ENCODE data around the gene KRTAP10-6.
"Not testable (repeated sequence)": the region's sequence is repeated elsewhere in the genome, so short reads cannot be mapped to it uniquely, and the experiment has no call there.

KRTAP10-6 gene, protein sequence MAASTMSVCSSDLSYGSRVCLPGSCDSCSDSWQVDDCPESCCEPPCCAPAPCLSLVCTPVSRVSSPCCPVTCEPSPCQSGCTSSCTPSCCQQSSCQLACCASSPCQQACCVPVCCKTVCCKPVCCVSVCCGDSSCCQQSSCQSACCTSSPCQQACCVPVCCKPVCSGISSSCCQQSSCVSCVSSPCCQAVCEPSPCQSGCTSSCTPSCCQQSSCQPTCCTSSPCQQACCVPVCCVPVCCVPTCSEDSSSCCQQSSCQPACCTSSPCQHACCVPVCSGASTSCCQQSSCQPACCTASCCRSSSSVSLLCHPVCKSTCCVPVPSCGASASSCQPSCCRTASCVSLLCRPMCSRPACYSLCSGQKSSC

DNA sequence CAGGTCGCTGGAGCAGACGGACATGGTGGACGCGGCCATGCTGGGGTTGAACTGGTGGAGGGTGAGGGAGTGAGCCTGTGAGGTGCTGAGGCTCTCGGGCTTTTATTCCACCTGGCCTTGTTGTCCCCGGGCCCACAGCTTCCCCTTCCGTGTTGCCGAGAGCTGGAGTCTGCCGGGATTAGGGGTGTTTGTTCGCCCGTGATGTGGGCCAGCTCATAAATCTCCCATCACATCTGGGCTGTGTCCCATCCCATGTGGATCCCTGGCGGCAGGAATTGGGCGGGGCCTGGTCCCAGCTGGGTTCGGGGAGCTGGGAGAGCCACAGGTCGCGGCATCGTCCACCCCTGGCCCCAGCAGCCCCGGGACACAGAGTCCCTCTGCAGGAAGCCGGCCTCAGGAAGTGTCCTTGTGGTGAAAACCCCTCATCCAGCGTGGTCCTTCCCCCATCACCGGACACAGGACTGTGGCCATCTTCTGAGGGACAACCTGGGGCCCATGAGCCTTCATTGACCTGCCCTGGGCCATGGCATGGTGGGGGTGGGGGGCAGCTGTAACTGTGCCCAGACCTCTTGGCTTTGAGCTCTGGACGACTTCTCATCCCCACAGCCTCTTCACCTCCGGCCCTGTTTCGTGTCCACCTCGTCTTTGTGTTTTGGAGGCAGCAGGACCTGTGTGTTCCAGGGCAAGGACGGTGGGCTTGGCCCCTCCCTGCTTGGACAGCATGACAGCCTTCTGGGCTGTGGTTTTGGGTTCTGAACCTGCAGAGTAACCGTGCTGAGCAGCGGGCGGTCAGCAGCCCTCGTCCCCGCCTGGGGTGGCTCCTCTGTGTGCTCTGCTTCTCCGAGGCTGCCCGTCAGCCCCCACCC, at the start of gene KRTAP10-6:
Gene KRTAP10-6, minus strand, starts transcription at position 60 of the 866 bp plus-strand sequence. Its CDS starts 21 bp downstream, at position 39.
- no peak for FAIRE-seq

DNA sequence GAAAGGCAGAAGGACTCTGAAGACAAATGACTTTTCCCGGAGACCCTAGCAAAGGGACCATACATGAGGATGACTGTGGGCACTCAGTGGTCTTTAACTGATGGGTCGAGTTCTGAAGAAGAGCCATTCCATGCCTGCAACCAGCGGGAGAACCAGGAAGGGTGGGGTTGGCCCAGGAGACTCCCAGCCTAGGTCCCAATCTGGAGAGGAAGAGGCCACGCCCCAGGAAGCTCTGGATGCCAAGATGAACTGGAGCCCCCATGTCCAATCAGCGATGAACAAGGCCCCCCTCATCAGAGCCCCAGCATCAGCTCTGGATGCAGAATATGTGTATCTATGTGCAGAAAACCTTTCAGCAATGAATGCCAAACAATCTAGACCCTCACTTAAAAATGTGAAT, 48.5 kb upstream of the KRTAP10-6 start:
- FAIRE-seq: no peak

DNA sequence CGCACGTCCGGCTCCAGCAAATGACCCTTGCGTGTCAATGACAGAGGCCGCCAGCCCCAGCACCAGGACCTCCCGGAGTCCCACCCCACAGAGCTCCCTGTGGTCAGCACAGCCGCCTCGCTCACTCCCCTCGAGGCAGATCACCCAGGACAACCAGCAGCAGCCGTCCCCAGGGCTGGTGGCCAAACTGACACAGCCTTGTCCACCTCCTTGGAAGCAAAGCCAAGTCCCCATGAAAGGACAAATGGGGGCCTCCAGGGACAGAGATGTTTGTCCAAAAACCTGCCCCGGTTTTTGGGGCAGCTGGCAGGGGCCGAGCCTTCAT, 47.0 kb upstream of the KRTAP10-6 start:
- FAIRE-seq: no peak

DNA sequence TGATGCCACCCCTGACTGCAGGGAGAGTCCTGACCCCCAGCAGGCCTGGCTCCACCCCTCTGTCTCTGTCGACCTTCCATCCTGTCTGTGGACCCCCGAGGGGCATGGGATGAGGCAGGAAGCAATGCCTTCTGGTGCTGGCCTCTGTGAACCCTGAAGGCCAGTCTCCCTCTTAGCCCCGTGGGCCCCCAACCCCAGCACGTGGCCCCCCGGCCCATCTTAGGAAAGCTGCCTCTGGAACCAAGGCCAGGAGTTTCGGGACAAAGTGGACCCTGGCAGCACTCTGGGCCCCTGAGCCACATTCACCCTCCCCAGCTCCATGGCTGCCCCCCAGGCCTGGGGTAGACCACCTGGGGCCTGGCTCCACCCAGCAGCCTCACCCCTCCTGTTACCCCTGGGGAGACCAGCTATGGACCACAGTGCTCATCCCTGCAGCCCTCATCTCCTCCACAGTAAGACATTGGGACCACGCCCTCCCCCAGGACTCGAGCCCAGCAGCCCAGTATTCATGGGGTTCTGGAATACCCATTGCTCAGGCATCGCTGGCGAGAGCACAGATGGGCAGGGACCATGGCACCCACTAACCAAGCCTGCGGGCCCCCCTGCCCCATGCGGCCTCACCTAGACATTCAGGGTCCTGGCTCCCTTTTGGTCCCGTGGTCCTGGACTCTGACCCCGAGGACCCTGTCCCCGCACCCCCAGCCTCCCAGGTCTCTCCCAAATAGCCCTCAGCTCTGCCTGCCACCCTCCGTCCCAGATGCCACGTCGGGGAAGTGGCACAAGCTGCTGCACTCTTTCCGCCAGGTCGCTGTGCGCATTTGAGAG, 46.4 kb upstream of the KRTAP10-6 start:
- not testable (repeated sequence) for FAIRE-seq

DNA sequence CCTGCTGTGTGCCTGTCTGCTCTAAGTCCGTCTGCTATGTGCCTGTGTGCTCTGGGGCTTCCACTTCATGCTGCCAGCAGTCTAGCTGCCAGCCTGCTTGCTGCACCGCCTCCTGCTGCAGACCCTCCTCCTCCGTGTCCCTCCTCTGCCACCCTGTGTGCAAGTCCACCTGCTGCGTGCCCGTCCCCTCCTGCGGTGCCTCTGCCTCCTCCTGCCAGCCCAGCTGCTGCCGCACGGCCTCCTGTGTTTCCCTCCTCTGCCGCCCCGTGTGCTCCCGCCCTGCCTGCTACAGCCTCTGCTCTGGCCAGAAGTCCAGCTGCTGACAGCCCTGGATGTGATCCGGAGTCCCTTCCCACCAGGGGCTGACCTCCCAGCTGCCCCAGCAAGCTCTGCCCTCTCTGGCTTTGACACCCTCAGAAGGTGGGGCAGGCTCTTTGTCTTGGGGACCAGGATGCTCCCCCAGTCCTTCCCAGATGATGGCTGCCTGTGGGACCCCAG, 45.6 kb upstream of the KRTAP10-6 start:
- not testable (repeated sequence) for FAIRE-seq

DNA sequence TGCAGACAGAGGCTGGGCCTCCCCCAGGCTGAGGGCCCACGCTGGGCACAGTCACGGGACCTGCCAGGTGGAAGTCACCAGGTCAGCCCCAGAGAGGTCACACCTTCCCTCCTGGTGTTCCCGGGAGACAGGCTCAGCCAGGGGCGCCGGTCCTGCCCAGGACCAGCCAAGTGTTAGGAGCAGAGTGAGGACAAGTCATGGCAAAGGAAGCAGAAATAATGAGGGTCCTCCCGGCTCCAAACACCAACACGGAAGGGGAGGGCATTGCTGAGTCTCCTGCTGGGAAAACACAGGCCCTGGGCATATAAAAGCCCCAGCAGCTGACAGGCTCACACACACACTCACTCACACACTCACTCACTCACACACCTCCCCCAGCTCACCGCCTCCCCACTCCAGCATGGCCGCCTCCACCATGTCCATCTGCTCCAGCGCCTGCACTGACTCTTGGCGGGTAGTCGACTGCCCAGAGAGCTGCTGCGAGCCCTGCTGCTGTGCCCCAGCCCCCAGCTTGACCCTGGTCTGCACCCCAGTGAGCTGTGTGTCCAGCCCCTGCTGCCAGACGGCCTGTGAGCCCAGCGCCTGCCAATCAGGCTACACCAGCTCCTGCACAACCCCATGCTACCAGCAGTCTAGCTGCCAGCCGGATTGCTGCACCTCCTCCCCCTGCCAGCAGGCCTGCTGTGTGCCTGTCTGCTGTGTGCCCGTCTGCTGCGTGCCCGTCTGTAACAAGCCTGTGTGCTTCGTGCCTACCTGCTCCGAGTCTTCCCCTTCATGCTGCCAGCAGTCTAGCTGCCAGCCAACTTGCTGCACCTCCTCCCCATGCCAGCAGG, 44.9 kb upstream of the KRTAP10-6 start, which contains the start of gene KRTAP10-10:
Gene KRTAP10-10, plus strand, starts transcription at position 339 of the 833 bp plus-strand sequence. Its CDS starts 62 bp downstream, at position 401.
- FAIRE-seq: no peak

DNA sequence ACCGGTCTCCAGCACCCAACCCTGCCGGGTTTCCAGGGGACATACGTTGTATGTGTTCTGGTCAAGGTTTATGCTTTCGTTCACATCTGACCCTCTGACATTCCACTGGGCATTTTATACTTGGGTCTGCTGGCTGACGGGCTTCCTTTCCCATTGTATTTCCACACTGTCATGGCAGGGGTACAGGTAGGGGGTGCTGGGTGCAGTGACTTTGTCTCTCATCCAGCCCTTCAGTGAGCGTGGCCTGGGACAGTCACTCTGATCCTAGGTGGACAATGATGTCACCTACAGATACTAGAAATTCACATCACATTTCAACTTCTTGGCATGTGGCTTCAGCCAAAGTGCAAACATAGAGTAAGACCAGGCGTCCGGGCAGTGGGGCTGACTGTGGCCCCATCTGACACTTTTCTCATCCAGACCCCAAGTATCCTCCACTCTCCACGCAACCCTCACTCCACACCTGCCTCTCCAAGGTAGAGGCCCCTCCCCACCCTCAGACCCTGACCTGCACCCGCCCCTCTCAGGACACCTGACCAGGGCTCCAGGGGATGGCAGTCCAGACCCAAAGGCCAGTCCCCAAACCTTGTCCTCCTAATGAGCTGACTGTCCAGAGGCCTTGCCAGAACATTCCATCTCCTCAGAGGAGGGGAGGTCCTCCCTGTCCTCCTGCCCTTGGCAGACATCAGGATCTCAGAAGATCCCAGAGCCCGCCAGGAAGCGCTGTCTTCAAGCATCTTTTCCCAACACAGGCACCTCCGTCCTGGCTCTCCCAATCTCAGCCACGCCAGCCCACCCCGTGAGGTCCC, 44.1 kb upstream of the KRTAP10-6 start:
- no peak for FAIRE-seq

DNA sequence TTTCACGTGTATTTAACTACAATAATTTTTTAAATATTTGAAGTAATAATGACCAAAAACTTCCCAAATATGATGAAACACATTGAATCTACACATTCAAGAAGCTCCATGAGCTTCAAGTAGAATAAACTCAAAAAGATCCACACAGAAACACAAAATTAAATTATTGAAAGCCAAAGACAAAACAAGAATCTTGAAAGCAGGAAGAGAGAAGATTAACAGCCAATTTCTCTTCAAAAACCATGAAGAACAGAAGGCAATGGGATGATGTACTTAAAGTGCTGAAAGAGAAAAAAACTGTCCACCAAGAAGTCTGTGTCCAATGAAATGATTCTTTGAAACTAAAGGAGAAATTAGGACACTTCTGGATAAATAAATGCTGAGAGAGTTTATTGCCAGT, 39.8 kb upstream of the KRTAP10-6 start:
- no peak for FAIRE-seq

DNA sequence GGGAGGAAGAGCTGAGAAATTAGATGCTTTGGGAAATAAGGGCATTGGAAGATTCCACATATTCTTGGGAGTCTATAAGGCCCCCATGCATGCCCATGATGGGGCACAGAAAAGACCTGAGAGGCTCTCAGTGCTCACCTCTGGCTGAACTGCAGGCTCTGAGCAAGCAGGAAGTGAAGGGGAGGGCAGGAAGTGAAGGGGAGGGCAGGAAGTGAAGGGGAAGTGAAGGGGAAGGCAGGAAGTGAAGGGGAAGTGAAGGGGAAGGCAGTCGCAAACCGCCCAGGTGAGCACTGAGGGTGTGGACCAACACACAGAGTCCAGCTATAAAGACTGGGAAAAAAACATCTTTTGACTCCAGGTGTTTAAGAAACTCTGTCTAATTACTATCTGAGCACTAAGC, 38.1 kb upstream of the KRTAP10-6 start:
- FAIRE-seq: no peak

DNA sequence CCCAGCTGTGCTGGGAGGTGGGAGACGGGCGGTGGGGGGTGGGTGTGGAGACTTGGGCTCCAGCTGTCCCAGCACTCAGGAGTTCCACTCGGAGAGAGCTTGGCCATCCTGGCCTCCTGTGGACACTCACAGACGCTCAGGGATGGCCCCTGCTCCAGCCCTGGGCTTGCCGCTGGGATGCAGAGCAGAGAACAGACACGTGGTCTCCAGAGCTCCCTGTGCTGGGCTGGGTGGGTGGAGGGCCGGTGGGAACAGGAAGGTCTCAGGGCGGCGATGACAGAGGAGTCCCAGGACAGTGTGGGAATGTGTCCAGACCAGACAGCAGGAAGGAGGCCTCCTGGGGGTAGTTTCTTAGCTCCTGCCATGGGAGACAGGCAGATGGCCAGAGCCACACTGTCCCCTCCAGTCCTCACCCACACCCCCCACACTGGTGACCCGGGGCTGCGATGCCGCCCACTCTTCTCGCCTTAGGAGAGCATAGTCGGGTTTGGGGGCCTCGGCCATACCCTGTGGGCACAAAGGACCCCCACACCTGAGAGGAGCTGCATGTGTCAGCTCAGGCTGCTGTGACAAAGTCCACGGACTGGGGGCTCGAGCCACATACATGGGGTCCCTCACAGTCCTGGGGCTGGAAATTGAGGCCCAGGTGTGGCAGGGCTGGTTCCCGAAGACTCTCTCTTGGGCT, 36.5 kb upstream of the KRTAP10-6 start:
- no peak for FAIRE-seq

DNA sequence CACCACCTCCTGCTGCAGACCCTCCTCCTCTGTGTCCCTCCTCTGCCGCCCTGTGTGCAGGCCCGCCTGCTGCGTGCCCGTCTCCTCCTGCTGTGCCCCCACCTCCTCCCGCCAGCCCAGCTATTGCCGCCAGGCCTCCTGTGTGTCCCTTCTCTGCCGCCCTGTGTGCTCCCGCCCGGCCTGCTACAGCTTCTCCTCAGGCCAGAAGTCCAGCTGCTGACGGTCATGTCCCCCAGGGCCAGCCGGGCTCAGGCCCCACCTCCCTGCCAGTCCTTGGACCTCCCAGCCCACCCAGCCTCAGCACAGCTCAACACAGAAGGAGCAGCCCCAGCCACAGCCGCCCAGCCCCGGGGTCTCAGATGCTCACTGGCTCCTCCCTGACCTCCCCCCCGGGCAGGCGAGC, 35.5 kb upstream of the KRTAP10-6 start:
- not testable (repeated sequence) for FAIRE-seq

DNA sequence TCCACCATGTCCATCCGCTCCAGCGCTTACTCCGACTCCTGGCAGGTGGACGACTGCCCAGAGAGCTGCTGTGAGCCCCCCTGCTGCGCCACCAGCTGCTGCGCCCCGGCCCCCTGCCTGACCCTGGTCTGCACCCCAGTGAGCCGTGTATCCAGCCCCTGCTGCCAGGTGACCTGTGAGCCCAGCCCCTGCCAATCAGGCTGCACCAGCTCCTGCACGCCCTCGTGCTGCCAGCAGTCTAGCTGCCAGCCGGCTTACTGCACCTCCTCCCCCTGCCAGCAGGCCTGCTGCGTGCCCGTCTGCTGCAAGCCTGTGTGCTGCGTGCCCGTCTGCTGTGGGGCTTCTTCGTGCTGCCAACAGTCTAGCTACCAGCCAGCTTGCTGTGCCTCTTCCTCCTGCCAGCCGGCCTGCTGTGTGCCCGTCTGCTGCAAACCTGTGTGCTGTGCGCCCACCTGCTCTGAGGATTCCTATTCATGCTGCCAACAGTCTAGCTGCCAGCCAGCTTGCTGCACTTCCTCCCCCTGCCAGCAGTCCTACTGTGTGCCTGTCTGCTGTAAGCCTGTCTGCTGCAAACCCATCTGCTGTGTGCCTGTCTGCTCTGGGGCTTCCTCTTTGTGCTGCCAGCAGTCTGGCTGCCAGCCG, 35.0 kb upstream of the KRTAP10-6 start:
- FAIRE-seq: not testable (repeated sequence)

DNA sequence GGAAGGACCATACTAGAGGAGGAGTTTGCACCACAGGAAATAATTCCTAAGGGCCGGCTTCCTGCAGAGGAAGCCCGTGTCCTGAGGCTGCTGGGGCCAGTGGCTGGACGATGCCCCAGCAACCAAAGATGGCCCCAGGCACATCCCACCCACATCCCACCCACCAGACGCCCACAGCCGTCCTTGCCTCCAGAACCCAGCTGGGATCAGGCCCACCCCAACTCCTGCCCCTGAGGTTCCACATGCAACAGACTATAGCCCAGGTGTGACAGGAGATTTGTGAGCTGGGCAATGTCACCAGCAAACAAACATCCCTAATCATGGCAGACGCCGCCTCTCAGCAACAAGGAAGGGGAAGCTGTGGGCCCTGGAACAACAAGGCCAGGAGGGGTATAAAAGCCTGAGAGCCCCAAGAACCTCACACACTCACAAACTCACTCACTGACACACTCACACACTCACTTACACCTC, 34.4 kb upstream of the KRTAP10-6 start, which contains the start of gene KRTAP10-9:
Gene KRTAP10-9, plus strand, starts transcription at position 421 of the 471 bp plus-strand sequence. CDS start 79 bp downstream, outside the sequence.
- FAIRE-seq: no peak

DNA sequence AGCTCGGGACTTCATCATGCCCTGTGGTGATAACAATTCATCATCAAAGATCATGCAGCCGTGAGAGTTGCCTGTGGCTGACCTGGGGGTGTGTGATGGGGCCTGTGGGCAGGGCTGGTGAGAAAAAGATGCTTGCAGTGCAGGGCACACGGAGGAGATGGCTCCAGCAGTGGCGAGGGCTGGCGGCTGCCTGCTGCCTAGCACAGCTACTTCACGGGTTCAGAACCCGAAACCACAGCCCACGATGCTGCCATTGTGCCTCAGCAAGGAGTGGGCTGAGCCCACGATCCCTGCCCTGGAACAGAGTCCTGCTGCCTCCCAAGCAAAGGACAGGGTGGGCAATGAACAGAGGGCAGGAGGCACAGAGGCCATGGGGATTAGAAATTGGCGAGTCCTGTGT, 34.0 kb upstream of the KRTAP10-6 start:
- FAIRE-seq: no peak

DNA sequence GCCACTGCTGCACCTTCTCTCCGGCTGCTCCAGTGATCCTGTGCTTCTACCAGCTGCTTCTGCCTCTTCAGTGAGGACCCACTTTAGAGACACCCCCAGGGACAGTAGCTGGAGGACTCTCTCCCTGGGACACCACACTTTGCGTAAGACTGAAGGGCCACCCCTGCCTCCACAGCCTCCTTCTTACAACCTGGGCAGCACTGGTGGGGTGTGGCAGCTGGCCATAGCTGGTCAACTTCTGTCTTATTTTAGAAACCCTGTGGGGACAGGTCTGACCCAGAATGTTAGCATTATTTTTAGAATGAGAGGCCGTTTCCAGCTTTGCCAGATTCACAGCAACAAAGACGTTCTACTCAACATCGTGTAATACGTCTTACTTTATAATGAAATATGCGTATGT, 33.5 kb upstream of the KRTAP10-6 start:
- FAIRE-seq: no peak

DNA sequence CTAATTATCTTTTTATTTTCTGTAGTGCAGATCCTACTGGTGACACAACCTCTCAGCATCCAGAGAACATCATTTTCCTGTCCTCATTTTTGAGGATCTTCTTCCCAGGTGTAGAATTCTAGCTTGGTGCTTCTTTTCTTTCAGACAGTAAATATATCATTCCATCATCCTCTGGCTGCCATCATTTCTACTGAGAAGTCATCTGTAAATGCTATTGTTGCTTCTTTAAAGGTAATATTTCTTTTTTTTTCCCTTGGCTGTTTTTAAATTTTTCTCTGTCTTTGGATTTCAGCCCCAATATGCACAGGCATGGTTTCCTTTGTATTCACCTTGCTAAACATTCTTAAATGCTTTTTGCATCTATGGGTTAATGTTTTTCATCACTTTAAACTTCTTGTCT, 31.3 kb upstream of the KRTAP10-6 start:
- no peak for FAIRE-seq

DNA sequence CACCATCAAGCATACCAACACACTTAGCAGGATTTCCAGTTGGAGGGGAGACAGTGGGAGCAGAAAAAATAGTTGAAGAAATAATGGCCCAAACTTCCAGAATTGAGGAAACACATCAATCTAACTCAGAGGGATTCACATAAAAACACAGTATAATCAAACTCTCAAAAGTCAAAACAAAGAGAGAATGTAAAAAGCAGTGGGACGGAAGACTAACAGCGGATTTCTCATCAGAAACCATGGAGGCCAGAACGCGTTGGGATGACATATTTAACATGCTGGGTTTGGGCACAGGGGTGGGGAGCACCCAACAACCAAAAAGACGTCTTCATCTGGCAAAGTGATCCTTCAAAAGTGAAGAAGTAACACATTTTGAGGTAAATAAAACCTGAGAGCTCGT, 27.6 kb upstream of the KRTAP10-6 start:
- no peak for FAIRE-seq

DNA sequence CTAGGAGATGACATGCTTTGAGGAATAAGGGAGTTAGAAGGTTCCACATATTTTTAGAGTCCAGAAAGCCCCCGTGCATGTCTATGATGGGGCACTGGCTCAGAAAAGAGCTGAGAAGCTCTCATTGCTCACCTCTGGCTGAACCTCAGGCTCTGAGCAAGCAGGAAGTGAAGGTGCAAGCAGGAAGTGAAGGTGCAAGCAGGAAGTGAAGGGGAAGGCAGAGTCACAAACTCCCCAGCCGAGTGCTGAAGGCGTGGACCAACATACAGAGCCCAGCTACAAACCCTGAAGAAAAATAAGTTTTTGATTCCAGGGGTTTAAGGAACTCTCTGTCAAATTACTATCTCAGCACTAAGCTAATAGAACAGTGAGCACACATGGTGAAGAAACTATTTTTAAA, 26.6 kb upstream of the KRTAP10-6 start:
- no peak for FAIRE-seq

DNA sequence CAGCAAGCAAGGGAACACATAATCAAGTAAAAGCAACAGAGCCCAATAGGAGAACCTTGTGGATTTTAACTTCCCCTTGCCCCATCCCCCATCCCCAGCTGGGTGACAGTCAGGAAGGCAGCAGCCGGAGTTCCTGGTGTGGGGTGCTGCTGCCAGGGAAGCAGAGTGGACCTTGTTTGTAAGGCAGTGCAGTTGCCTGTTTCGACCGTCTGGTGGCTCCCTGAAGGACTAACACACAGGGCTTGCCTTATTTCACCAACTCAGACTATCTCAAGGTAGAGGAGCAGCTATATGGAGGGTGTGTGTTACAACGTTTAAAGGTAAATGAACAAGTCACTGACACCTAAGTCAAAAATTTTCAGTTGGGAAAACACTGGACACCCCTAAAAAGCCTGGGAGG, 26.2 kb upstream of the KRTAP10-6 start:
- no peak for FAIRE-seq

DNA sequence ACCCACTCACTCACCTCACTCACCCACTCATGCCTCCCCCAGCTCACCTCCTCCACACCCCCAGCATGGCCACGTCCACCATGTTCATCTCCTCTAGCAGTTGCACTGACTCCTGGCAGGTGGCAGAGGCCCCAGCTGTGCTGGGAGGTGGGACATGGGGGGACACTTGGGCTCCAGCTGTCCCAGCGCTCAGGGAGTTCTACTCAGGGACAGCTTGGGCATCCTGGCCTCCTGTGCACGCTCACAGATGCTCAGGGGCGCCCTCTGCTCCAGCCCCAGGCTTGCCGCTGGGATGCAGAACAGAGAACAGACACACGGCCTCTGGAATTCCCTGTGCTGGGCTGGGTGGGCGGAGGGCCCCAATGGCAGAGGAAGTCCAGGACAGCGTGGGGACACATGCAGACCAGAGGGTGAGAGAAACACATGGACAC, 24.8 kb upstream of the KRTAP10-6 start:
- FAIRE-seq: no peak
